ENCODE data around the gene RRBP1.

DNA sequence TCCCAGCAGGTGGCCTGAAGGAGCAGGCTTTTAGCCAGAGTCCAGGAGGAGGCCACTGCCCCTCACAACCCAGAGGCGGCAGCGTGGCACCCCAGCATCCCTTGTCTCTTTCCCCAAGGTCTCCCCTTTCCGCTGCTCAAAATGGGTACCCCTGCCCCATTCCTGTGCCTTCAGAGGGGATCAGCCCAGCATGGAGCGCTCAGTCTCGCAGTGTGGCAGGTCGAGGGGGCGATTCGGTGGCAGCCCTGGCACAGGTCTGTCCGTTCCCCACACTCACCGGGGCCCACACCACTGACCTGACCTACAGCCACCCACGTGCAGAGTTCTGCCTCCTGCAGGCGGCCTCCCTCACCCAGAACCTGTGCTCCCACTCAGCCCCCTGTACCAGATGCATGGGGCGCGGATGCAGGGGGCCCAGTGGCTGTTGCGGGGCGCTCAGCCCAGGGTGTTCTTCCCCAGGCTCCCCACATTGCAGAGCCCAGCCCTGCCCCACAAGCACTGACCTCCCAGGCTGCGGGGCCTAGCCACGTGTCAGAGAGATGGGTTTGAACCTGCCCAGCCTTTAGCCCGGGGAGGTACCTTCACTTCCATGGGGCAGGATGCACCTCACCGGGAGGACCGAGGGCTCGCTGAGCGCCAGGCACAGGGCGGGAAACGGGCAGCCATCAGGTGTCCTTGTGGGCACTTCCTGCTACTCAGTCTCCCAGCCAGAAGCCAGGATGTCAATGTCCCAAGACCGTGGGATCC is 70.3 kb downstream of the RRBP1 start:
- TF ChIP-seq MXI1 (IDR thresholded peaks at IDR 0.05; ENCODE audit: borderline replicate concordance, low read depth, low read length) (no peak), POLR2A (IDR thresholded peaks at IDR 0.05; ENCODE audit: low read depth, low read length) (no peak), RFX5 (IDR thresholded peaks at IDR 0.05; ENCODE audit: low read depth, low read length) (no peak), BHLHE40 (IDR thresholded peaks at IDR 0.05; ENCODE audit: low read depth, low read length) (no peak), CTCF (conservative IDR thresholded peaks at IDR 0.05; ENCODE audit: low read depth, low read length) (peak; percentile 45), CHD1 (IDR thresholded peaks at IDR 0.05; ENCODE audit: low read depth, low read length) (no peak), RCOR1 (IDR thresholded peaks at IDR 0.05; ENCODE audit: insufficient replicate concordance, low read length) (no peak), CEBPB (IDR thresholded peaks at IDR 0.05; ENCODE audit: low read depth, low read length) (no peak), RAD21 (IDR thresholded peaks at IDR 0.05; ENCODE audit: low read length) (peak; percentile 27)
- TF ChIP-seq, protein P1, sequence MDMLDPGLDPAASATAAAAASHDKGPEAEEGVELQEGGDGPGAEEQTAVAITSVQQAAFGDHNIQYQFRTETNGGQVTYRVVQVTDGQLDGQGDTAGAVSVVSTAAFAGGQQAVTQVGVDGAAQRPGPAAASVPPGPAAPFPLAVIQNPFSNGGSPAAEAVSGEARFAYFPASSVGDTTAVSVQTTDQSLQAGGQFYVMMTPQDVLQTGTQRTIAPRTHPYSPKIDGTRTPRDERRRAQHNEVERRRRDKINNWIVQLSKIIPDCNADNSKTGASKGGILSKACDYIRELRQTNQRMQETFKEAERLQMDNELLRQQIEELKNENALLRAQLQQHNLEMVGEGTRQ (IDR thresholded peaks at IDR 0.05; ENCODE audit: low read depth, low read length) = no peak
